Measurements from ENCODE around the gene FGF16.
"Not testable (repeated sequence)": the region's sequence is repeated elsewhere in the genome, so short reads cannot be mapped to it uniquely, and the experiment has no call there.

FGF16 gene

GRCh38 chrX:77440330-77440729 lies 6.9 kb upstream of the FGF16 start:
- DNase-seq (ENCODE audit: low spot score in 2 of 2) (no peak), ATAC-seq (no peak)
- no peaks in the 10 kb centered on the region for H3K9me3 Mint-ChIP-seq
- no peak overlapping the region for H3K4me3 Mint-ChIP-seq
- H3K36me3 Mint-ChIP-seq = no peaks in the 10 kb centered on the region
- no peak overlapping the region for H3K27ac Mint-ChIP-seq
- H3K4me1 Mint-ChIP-seq = no peaks in the 10 kb centered on the region

- DNase-seq (ENCODE audit: low spot score in 2 of 2) = no peak
- ATAC-seq = no peak
- H3K4me1 Mint-ChIP-seq = no peaks in the 10 kb centered on the region
- no peaks in the 10 kb centered on the region for H3K9me3 Mint-ChIP-seq
- H3K27ac Mint-ChIP-seq = no peak overlapping the region
- no peaks in the 10 kb centered on the region for H3K36me3 Mint-ChIP-seq
- no peak overlapping the region for H3K4me3 Mint-ChIP-seq
Observed at GRCh38 chrX:77441033-77441432, 6.2 kb upstream of the FGF16 start.

- H3K36me3 Mint-ChIP-seq = no peaks in the 10 kb centered on the region
- ATAC-seq = no peak
Observed at GRCh38 chrX:77441479-77441878, 5.7 kb upstream of the FGF16 start.

GRCh38 chrX:77442728-77443127 lies 4.5 kb upstream of the FGF16 start:
- no peaks in the 10 kb centered on the region for H3K9me3 Mint-ChIP-seq
- DNase-seq (ENCODE audit: low spot score in 2 of 2) = no peak

More at GRCh38 chrX:77441479-77441878, 5.7 kb upstream of the FGF16 start:
- DNase-seq (ENCODE audit: low spot score in 2 of 2) = no peak
- Mint-ChIP-seq H3K9me3 (no peaks in the 10 kb centered on the region), H3K4me3 (no peak overlapping the region), H3K27ac (no peak overlapping the region), H3K4me1 (peaks cover 2% of the 10 kb centered on the region)

GRCh38 chrX:77444075-77444474 lies 3.1 kb upstream of the FGF16 start:
- Mint-ChIP-seq H3K36me3 (no peaks in the 10 kb centered on the region), H3K9me3 (no peaks in the 10 kb centered on the region), H3K4me1 (peaks cover 10% of the 10 kb centered on the region), H3K4me3 (no peak overlapping the region), H3K27ac (no peak overlapping the region)
- ATAC-seq = no peak
- DNase-seq (ENCODE audit: low spot score in 2 of 2) = no peak

More at GRCh38 chrX:77442728-77443127, 4.5 kb upstream of the FGF16 start:
- H3K4me3 Mint-ChIP-seq = no peak overlapping the region
- H3K4me1 Mint-ChIP-seq = peaks cover 10% of the 10 kb centered on the region
- ATAC-seq = no peak
- H3K27ac Mint-ChIP-seq = no peak overlapping the region
- no peaks in the 10 kb centered on the region for H3K36me3 Mint-ChIP-seq

GRCh38 chrX:77444545-77444944 lies 2.6 kb upstream of the FGF16 start:
- peaks cover 10% of the 10 kb centered on the region for H3K4me1 Mint-ChIP-seq
- no peak for DNase-seq (ENCODE audit: low spot score in 2 of 2)
- no peak overlapping the region for H3K4me3 Mint-ChIP-seq
- H3K27ac Mint-ChIP-seq = no peak overlapping the region
- no peaks in the 10 kb centered on the region for H3K9me3 Mint-ChIP-seq
- ATAC-seq = no peak
- no peaks in the 10 kb centered on the region for H3K36me3 Mint-ChIP-seq

DNA sequence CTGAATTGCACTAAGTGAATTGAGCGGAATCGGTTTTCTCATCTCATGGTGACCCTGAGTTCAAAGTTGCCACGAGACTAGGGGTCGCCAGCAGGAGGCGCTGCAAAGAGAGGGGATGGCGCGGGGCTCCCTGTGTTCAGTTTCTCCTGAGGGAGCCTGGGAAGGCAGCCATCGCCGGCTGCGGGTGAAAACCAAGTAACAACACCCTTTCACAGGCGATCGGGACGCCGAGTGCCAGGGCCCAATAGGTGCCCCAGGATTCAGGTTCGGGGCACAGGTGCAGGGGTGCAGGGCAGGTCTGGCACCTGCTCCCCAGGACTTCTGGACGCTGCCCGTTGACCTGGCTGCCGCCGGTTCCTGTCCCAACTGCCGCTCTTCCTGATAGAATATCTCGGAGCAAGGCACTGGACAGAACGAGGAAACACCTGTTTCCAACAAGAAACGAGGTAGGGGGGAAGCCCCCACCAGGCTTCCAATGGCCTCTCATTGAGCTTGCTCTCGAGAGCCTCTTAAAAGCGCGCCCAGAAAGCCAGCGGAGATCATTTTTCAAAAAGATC lies 1.1 kb upstream of the FGF16 start:
- Mint-ChIP-seq H3K9me3 (no peaks in the 10 kb centered on the region), H3K36me3 (no peaks in the 10 kb centered on the region), H3K4me3 (peak overlapping the region; percentile 67), H3K4me1 (peaks cover 10% of the 10 kb centered on the region), H3K27ac (no peak overlapping the region)
- DNase-seq (ENCODE audit: low spot score in 2 of 2) (peak in 1 of 2 donors; percentile 50), ATAC-seq (no peak)

DNA sequence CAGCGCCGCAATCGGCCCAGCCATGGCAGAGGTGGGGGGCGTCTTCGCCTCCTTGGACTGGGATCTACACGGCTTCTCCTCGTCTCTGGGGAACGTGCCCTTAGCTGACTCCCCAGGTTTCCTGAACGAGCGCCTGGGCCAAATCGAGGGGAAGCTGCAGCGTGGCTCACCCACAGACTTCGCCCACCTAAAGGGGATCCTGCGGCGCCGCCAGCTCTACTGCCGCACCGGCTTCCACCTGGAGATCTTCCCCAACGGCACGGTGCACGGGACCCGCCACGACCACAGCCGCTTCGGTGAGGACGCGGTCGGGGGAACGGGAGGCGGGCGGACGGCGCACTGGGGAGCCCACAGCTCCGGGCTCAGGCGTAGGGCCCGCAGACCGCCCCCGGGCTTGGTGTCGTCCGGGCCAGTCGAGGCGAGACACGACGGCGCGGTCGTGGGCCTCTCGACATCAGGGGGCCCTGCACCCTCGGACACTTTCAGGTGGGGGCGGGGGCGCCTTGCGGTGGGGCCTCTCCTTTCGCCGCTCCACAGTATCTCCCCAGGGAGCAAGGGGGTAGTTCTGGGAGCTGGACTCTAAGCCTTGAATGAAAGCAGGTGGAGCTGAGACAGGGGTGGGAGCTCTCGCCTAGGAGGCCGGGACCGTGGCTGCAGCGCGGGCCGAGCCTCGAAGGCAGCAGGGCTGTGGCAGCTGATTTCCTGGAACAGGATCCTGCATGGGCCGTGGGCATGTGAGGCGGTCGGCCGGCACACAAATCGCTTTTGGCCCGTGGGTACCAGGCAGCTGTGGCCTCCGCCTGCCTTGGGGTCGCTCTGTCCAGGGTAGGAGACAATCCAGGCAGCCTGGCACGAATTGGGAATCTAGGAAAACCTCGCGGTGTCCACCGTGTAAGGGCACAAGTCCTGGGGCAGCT lies 722 bp downstream of the FGF16 start:
- H3K4me3 Mint-ChIP-seq = peak overlapping the region; percentile 67
- H3K9me3 Mint-ChIP-seq = no peaks in the 10 kb centered on the region
- ATAC-seq = no peak
- DNase-seq (ENCODE audit: low spot score in 2 of 2) = no peak
- H3K4me1 Mint-ChIP-seq = peaks cover 10% of the 10 kb centered on the region
- H3K27ac Mint-ChIP-seq = no peak overlapping the region
- no peaks in the 10 kb centered on the region for H3K36me3 Mint-ChIP-seq

DNA sequence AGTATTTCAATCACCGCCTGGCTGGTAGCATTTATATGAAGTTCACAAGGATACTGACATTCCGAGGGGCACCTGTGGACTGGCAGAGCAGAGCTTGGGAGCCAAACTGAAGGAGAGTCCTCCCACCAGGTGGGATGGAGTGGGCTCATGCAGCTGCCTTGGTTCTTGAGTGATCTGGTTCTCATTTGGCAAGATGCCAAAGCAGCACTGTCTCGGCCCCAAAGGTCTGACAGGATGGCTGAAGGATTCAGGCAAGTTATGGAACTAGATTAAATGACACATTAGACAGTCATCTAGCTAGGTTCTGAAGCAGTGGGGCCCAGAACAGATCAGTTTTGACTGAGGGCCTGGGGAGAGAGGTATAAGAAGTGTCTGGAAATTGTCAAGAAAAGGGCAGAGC lies 3.2 kb downstream of the FGF16 start:
- Mint-ChIP-seq H3K4me3 (no peak overlapping the region), H3K9me3 (no peaks in the 10 kb centered on the region), H3K27ac (no peak overlapping the region), H3K4me1 (peaks cover 10% of the 10 kb centered on the region), H3K36me3 (no peaks in the 10 kb centered on the region)
- DNase-seq (ENCODE audit: low spot score in 2 of 2) = no peak
- no peak for ATAC-seq

GRCh38 chrX:77450996-77451395 lies 3.8 kb downstream of the FGF16 start:
- H3K36me3 Mint-ChIP-seq = no peaks in the 10 kb centered on the region
- H3K27ac Mint-ChIP-seq = no peak overlapping the region
- H3K9me3 Mint-ChIP-seq = no peaks in the 10 kb centered on the region
- peaks cover 10% of the 10 kb centered on the region for H3K4me1 Mint-ChIP-seq
- peak; percentile 53 for ATAC-seq
- H3K4me3 Mint-ChIP-seq = no peak overlapping the region
- DNase-seq (ENCODE audit: low spot score in 2 of 2) = no peak

GRCh38 chrX:77453190-77453589 lies 6.0 kb downstream of the FGF16 start:
- H3K36me3 Mint-ChIP-seq = no peaks in the 10 kb centered on the region
- no peak overlapping the region for H3K4me3 Mint-ChIP-seq
- no peaks in the 10 kb centered on the region for H3K9me3 Mint-ChIP-seq
- DNase-seq (ENCODE audit: low spot score in 2 of 2) (no peak), ATAC-seq (no peak)
- no peaks in the 10 kb centered on the region for H3K4me1 Mint-ChIP-seq
- H3K27ac Mint-ChIP-seq = no peak overlapping the region

- no peak for ATAC-seq
- no peak overlapping the region for H3K27ac Mint-ChIP-seq
- no peak overlapping the region for H3K4me3 Mint-ChIP-seq
- H3K9me3 Mint-ChIP-seq = no peaks in the 10 kb centered on the region
- H3K36me3 Mint-ChIP-seq = no peaks in the 10 kb centered on the region
- DNase-seq (ENCODE audit: low spot score in 2 of 2) = no peak
- H3K4me1 Mint-ChIP-seq = no peaks in the 10 kb centered on the region
Observed at GRCh38 chrX:77455437-77455836, 8.2 kb downstream of the FGF16 start.

DNA sequence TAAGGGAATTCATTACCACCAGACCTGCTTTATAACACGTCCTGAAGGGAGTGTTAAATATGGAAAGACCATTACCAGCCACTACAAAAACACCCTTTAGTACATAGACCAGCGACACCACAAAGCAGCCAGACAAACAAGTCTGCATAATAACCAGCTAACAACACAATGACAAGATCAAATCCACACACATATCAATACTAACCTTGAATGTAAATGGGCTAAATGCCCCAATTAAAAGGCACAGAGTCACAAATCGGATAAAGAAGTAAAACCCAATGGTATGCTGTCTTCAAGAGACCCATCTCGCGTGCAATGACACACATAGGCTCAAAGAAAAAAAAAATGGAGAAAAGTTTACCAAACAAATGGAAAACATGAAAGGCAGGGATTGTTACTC lies 36.9 kb downstream of the FGF16 start:
- no peak overlapping the region for H3K4me3 Mint-ChIP-seq
- peaks cover 9% of the 10 kb centered on the region for H3K9me3 Mint-ChIP-seq
- no peaks in the 10 kb centered on the region for H3K4me1 Mint-ChIP-seq
- no peak overlapping the region for H3K27ac Mint-ChIP-seq
- no peaks in the 10 kb centered on the region for H3K36me3 Mint-ChIP-seq
- DNase-seq (ENCODE audit: low spot score in 2 of 2) (no peak), ATAC-seq (no peak)

- ATAC-seq = no peak
- Mint-ChIP-seq H3K36me3 (no peaks in the 10 kb centered on the region), H3K4me1 (no peaks in the 10 kb centered on the region), H3K9me3 (no peaks in the 10 kb centered on the region), H3K4me3 (no peak overlapping the region), H3K27ac (no peak overlapping the region)
- DNase-seq (ENCODE audit: low spot score in 2 of 2) = no peak
Observed at GRCh38 chrX:77493677-77494553, 46.7 kb downstream of the FGF16 start.

GRCh38 chrX:77500164-77500563 lies 53.0 kb downstream of the FGF16 start:
- not testable (repeated sequence) for ATAC-seq; H3K9me3 Mint-ChIP-seq; DNase-seq (ENCODE audit: low spot score in 2 of 2); H3K4me1 Mint-ChIP-seq; H3K4me3 Mint-ChIP-seq; H3K36me3 Mint-ChIP-seq; H3K27ac Mint-ChIP-seq

Data from stimulated activated effector memory CD8-positive, alpha-beta T cell treated with anti-CD3 and anti-CD28 coated beads, Interleukin-12 subunit alpha, Interleukin-12 subunit beta, amount 100 ng/mL, for 72 hours (primary cell).